ENCODE measurements around the gene CTSA.

GRCh38 chr20:45935416-45936046, 44.4 kb downstream of the CTSA start:
- TF ChIP-seq, protein P1, sequence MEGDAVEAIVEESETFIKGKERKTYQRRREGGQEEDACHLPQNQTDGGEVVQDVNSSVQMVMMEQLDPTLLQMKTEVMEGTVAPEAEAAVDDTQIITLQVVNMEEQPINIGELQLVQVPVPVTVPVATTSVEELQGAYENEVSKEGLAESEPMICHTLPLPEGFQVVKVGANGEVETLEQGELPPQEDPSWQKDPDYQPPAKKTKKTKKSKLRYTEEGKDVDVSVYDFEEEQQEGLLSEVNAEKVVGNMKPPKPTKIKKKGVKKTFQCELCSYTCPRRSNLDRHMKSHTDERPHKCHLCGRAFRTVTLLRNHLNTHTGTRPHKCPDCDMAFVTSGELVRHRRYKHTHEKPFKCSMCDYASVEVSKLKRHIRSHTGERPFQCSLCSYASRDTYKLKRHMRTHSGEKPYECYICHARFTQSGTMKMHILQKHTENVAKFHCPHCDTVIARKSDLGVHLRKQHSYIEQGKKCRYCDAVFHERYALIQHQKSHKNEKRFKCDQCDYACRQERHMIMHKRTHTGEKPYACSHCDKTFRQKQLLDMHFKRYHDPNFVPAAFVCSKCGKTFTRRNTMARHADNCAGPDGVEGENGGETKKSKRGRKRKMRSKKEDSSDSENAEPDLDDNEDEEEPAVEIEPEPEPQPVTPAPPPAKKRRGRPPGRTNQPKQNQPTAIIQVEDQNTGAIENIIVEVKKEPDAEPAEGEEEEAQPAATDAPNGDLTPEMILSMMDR (IDR thresholded peaks at IDR 0.05) = no peak
- TF ChIP-seq POLR2A (IDR thresholded peaks at IDR 0.05) = no peak
